Activated naive CD8-positive, alpha-beta T cell treated with anti-CD3 and anti-CD28 coated beads, Interleukin-2, amount 50 U/mL, for 24 hours (primary cell): Measurements from ENCODE around the gene PDE4D.

Experiments
- ATAC-seq: fragments of 150-1000 bp; cut with Tn5 transposase; one replicate; pipeline ENCODE4 v1.10.0; 2021
- DNase-seq: peaks from one replicate; pipeline ENCODE4 v3.0.0; 2021
- H3K27ac Mint-ChIP-seq: one replicate; pipeline ENCODE4 v1.8.0; 2021; ENCODE audit warnings: mild to moderate bottlenecking, mixed read lengths
- H3K27me3 Mint-ChIP-seq: one replicate; pipeline ENCODE4 v1.8.0; 2021; ENCODE audit warnings: mixed read lengths
- H3K36me3 Mint-ChIP-seq: one replicate; pipeline ENCODE4 v1.8.0; 2021; ENCODE audit warnings: low read depth, mixed read lengths
- H3K4me1 Mint-ChIP-seq: one replicate; pipeline ENCODE4 v1.8.0; 2021; ENCODE audit warnings: mixed read lengths
- H3K4me3 Mint-ChIP-seq: one replicate; pipeline ENCODE4 v1.8.0; 2021; ENCODE audit warnings: mild to moderate bottlenecking, moderate library complexity, mixed read lengths
- H3K9me3 Mint-ChIP-seq: one replicate; pipeline ENCODE4 v1.8.0; 2021; ENCODE audit warnings: mixed read lengths

The PDE4D gene

GRCh38 chr5:59830536-59831200 lies 62.9 kb downstream of the PDE4D start:
- no peaks in the 10 kb centered on the region for H3K9me3 Mint-ChIP-seq
- no peak for ATAC-seq
- no peaks in the 10 kb centered on the region for H3K36me3 Mint-ChIP-seq
- H3K27me3 Mint-ChIP-seq = peaks cover 5% of the 10 kb centered on the region
- no peaks in the 10 kb centered on the region for H3K4me1 Mint-ChIP-seq
- DNase-seq = no peak
- H3K27ac Mint-ChIP-seq = no peak overlapping the region
- H3K4me3 Mint-ChIP-seq = no peak overlapping the region

DNA sequence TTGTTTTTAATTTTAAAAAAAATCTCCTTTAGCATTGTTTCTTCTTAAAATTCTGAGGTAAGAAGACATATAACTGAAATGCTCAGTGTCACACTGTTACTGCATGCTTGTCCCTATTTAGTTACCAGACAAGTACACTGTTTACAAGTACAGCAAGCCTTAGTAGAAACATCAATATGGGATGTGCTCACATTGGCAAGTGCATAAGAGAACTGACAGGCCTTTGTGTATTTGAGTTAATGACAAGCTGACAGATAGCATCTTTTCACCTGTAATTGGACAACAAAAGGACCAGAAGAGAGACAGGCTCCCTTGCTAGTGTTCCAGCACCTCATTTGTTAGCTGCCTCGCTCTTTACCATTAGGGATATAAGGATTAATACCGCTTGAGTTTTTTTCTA lies 63.6 kb downstream of the PDE4D start:
- H3K27me3 Mint-ChIP-seq = peaks cover 5% of the 10 kb centered on the region
- no peak for DNase-seq
- no peaks in the 10 kb centered on the region for H3K36me3 Mint-ChIP-seq
- H3K9me3 Mint-ChIP-seq = no peaks in the 10 kb centered on the region
- no peak for ATAC-seq
- no peaks in the 10 kb centered on the region for H3K4me1 Mint-ChIP-seq
- H3K4me3 Mint-ChIP-seq = no peak overlapping the region
- H3K27ac Mint-ChIP-seq = no peak overlapping the region

- Mint-ChIP-seq H3K27me3 (peaks cover 5% of the 10 kb centered on the region), H3K36me3 (no peaks in the 10 kb centered on the region), H3K4me3 (no peak overlapping the region), H3K4me1 (no peaks in the 10 kb centered on the region), H3K9me3 (no peaks in the 10 kb centered on the region), H3K27ac (no peak overlapping the region)
- DNase-seq = no peak
- no peak for ATAC-seq
Observed at GRCh38 chr5:59829386-59829785, 64.1 kb downstream of the PDE4D start.

DNA sequence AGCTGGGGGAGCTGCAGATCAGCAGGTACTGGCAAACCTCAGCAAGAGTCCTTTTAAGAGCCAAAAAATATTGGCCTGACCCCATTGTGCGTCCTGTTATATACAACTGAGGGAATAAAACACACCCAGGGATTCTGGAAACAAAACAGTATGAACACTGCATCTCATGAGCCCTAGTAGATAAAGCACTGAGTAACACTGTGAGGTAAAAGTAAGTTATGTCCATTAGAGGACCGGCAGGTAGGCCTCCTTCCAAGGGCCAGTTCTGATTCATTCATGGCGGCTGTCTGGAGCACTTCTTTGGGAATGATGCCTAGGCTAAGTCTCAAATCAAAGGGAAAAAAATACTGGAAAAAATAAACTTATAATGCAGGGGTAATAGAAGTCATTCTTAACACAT lies 64.9 kb downstream of the PDE4D start:
- Mint-ChIP-seq H3K4me1 (no peaks in the 10 kb centered on the region), H3K27ac (no peak overlapping the region), H3K36me3 (no peaks in the 10 kb centered on the region), H3K9me3 (no peaks in the 10 kb centered on the region), H3K27me3 (peaks cover 5% of the 10 kb centered on the region), H3K4me3 (no peak overlapping the region)
- DNase-seq = no peak
- ATAC-seq = no peak

DNA sequence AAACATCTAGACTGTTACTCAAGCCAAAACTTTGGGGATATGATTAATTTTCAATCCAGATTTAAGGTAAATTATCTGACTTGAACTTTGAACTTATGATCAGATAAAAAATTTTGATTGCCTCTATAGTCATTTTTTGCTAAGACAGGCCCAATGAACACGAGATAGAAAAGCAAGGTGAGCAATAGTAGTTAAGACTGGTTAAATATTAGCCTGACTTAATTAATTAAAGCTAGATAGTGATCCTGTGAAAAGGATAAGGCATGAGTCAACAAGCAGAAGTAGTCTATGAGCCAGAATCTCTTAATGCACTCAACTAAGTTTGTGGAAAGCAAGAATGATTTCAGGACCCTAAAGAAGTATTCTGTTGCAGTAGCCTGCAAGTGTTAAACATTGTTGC lies 66.5 kb downstream of the PDE4D start:
- H3K27me3 Mint-ChIP-seq = peaks cover 2% of the 10 kb centered on the region
- no peak for DNase-seq
- no peaks in the 10 kb centered on the region for H3K9me3 Mint-ChIP-seq

GRCh38 chr5:59823420-59823819 lies 70.1 kb downstream of the PDE4D start:
- ATAC-seq (no peak), DNase-seq (no peak)
- Mint-ChIP-seq H3K27ac (no peak overlapping the region), H3K27me3 (peaks cover 2% of the 10 kb centered on the region), H3K4me1 (no peaks in the 10 kb centered on the region), H3K36me3 (no peaks in the 10 kb centered on the region), H3K4me3 (no peak overlapping the region), H3K9me3 (no peaks in the 10 kb centered on the region)

More for the DNA sequence above, 66.5 kb downstream of the PDE4D start:
- Mint-ChIP-seq H3K27ac (no peak overlapping the region), H3K4me3 (no peak overlapping the region), H3K4me1 (no peaks in the 10 kb centered on the region), H3K36me3 (no peaks in the 10 kb centered on the region)
- no peak for ATAC-seq

DNA sequence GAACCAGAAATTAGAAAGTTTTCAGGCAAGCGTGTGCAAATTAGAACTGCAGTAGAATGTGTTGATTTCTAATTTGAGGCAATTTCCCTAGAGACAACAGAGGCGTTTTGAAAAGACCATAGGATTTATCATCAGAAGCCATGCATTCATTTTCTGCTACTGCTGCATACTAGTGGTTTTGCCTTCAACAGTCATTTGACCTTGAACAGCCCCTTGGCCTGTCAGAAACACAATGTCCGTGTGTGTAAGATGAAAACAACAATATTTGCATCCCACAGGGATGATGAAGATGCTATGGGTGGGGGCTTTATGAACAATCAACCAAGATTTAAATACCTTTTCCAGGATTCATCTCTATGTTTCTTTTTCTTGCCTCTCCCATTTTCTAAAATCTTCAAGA lies 73.7 kb downstream of the PDE4D start:
- H3K36me3 Mint-ChIP-seq = no peaks in the 10 kb centered on the region

GRCh38 chr5:59817536-59817935 lies 76.0 kb downstream of the PDE4D start:
- H3K9me3 Mint-ChIP-seq = no peaks in the 10 kb centered on the region
- no peaks in the 10 kb centered on the region for H3K36me3 Mint-ChIP-seq
- peaks cover 3% of the 10 kb centered on the region for H3K27me3 Mint-ChIP-seq

More for the DNA sequence above, 73.7 kb downstream of the PDE4D start:
- DNase-seq = no peak
- Mint-ChIP-seq H3K27ac (no peak overlapping the region), H3K9me3 (no peaks in the 10 kb centered on the region), H3K27me3 (peaks cover 3% of the 10 kb centered on the region), H3K4me3 (no peak overlapping the region), H3K4me1 (no peaks in the 10 kb centered on the region)
- ATAC-seq = no peak

GRCh38 chr5:59816654-59817300 lies 76.7 kb downstream of the PDE4D start:
- Mint-ChIP-seq H3K27ac (no peak overlapping the region), H3K4me3 (no peak overlapping the region), H3K4me1 (no peaks in the 10 kb centered on the region), H3K9me3 (no peaks in the 10 kb centered on the region), H3K27me3 (peaks cover 3% of the 10 kb centered on the region), H3K36me3 (no peaks in the 10 kb centered on the region)
- ATAC-seq = no peak
- DNase-seq = no peak

More at GRCh38 chr5:59817536-59817935, 76.0 kb downstream of the PDE4D start:
- no peak overlapping the region for H3K27ac Mint-ChIP-seq
- H3K4me1 Mint-ChIP-seq = no peaks in the 10 kb centered on the region
- DNase-seq (no peak), ATAC-seq (no peak)
- no peak overlapping the region for H3K4me3 Mint-ChIP-seq

GRCh38 chr5:59814537-59814872 lies 79.0 kb downstream of the PDE4D start:
- H3K9me3 Mint-ChIP-seq = no peaks in the 10 kb centered on the region
- no peak for DNase-seq
- H3K4me1 Mint-ChIP-seq = peaks cover 4% of the 10 kb centered on the region
- H3K36me3 Mint-ChIP-seq = no peaks in the 10 kb centered on the region
- H3K27me3 Mint-ChIP-seq = peaks cover 18% of the 10 kb centered on the region
- H3K4me3 Mint-ChIP-seq = no peak overlapping the region
- no peak overlapping the region for H3K27ac Mint-ChIP-seq
- no peak for ATAC-seq

- ATAC-seq = no peak
Observed at GRCh38 chr5:59813761-59814536, 79.6 kb downstream of the PDE4D start.

DNA sequence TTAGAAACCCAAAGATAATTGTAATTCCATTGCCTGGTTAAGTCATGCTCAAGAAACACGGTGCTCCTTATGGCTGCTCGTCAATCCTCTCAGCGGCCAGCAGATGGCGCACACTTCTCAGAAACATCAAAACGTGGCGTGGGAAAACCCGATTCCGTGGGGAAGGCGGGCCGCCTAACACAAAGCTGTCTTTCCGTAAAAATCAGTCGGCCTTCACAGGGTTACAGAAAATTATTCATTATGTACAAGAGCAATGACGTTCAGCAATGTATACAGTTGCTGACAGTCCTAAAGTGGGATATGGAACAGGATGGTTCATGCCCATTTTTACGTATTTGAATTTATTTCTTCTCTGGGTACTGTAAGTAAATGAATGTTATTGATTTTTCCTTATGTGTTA lies 83.5 kb downstream of the PDE4D start:
- Mint-ChIP-seq H3K27me3 (peaks cover 19% of the 10 kb centered on the region), H3K36me3 (no peaks in the 10 kb centered on the region), H3K4me1 (peaks cover 4% of the 10 kb centered on the region), H3K27ac (no peak overlapping the region), H3K9me3 (no peaks in the 10 kb centered on the region), H3K4me3 (no peak overlapping the region)
- peak; percentile 68 for DNase-seq
- ATAC-seq = no peak

More at GRCh38 chr5:59813761-59814536, 79.6 kb downstream of the PDE4D start:
- Mint-ChIP-seq H3K27ac (no peak overlapping the region), H3K36me3 (no peaks in the 10 kb centered on the region), H3K9me3 (no peaks in the 10 kb centered on the region), H3K4me3 (no peak overlapping the region), H3K27me3 (peaks cover 18% of the 10 kb centered on the region), H3K4me1 (peaks cover 4% of the 10 kb centered on the region)
- peak; percentile 16 for DNase-seq

- Mint-ChIP-seq H3K27ac (no peak overlapping the region), H3K27me3 (peaks cover 18% of the 10 kb centered on the region), H3K36me3 (no peaks in the 10 kb centered on the region), H3K9me3 (no peaks in the 10 kb centered on the region), H3K4me1 (peaks cover 4% of the 10 kb centered on the region), H3K4me3 (no peak overlapping the region)
- DNase-seq (no peak), ATAC-seq (no peak)
Observed at GRCh38 chr5:59807806-59808205, 85.7 kb downstream of the PDE4D start.

DNA sequence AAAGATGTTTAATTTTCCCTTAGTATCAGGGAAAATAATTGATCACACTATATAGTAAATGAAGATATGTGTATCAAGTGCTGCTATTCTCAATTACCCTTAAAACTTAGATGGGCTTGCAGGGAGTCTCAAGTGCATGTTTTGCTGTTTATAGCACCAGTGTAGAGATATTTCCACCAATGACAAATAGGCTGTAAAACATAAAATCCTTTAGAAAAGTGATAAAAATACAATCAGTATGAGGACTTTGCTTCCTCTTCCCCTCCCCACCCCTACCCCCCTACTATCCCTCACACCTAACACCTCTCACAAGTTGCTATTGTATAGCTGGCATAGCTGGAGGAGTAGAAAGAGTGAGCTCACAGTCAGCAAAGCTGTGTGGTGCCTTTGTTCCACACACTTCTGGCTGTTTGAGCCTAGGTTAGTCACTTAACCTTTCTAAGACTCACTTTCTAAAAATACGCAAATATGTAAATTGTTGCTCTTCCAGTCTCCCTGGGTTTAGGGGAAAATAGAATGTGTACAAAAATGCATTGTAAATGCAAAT lies 93.1 kb downstream of the PDE4D start:
- H3K9me3 Mint-ChIP-seq = no peaks in the 10 kb centered on the region
- DNase-seq (no peak), ATAC-seq (no peak)
- H3K36me3 Mint-ChIP-seq = no peaks in the 10 kb centered on the region
- peaks cover 2% of the 10 kb centered on the region for H3K27me3 Mint-ChIP-seq
- no peak overlapping the region for H3K27ac Mint-ChIP-seq
- H3K4me1 Mint-ChIP-seq = no peaks in the 10 kb centered on the region
- no peak overlapping the region for H3K4me3 Mint-ChIP-seq
